Measurements from ENCODE around the gene PRKCE. TPM values are rescaled to one million over a fixed set of nuclear protein-coding genes. Genes with fewer than 3 reads are reported as not detected.

The PRKCE gene
- total RNA-seq, 1 donor from 2014 or later: 2.4 TPM

DNA sequence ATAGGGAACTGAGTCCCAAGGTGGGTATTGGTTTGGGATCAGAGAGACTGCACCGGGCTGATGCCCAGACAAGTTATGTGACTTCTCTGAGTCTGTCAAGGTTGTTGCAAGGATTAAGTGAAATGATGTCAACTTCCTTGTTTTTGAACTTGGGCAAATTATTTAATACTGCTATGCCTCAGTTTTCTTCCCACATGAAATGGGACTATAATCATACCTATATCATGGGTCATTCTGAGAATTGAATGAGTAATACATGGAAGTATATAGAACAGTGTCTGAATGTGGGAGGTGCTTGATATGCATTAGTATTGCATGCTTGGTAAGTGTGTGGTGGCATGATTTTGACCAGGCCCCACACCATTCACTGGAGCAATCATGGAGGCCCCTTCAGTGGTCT is 99.0 kb downstream of the PRKCE start:
- no peak for DNase-seq (ENCODE audit: low read depth)

GRCh38 chr2:45753381-45753780 is 101.9 kb downstream of the PRKCE start:
- no peak for DNase-seq (ENCODE audit: low read depth)

- DNase-seq (ENCODE audit: low read depth): no peak
Observed at GRCh38 chr2:45754131-45755010, 102.9 kb downstream of the PRKCE start.

DNA sequence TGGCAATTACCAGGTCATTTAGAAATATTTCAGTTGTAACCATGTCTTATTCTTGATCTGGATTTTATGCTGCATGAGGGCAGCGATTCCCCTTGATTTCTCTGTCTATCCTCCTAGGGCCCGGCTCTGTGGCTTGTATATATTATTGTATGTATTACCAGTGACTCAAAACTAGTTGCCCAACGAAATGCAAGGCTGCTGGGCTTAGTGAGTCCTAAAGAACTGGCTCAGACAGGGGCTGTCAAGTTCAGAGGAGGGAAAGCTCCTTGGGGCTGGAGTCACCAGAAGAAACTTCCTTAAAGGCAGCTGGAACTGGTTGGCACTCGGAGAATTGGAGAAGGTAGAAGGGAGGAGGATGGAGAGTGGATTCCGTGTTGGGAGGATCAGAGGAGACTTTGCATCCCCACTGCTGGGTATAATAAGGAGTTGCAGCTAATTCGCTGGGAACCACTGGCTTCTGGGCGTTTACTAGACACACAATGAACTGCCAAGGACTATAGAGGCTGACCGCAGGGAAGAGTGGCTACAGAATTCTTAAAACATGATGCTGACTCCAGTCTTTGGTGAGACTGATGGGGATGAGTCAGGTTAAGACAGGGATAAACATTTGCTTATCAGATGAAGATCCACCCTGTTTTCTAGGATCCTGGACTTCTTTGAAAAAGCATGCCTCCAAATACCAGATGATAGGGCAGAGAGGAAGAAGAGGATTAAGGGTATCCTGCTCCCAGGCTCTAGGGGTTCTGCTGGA is 104.3 kb downstream of the PRKCE start:
- DNase-seq (ENCODE audit: low read depth): peak; percentile 81

DNA sequence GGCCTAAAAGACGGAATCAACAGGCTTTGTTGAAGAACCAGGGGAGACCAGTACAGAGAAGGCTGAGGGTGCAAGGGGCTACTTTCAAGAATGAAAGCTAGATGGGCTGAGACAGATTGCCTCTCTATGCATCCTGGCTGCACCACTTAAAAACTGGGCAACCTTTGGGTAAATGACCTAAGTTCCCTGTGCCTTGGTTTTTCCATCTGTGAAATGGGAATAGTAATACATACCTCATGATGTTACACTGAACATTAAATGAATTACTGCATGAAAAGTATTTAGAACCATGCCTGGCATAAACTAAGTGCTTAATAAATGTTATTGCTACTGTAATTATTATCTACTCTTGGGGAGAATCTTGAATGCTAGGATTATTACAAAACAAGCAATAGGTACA is 106.5 kb downstream of the PRKCE start:
- DNase-seq (ENCODE audit: low read depth): no peak

GRCh38 chr2:45759310-45759851 is 107.9 kb downstream of the PRKCE start:
- peak; percentile 77 for DNase-seq (ENCODE audit: low read depth)

GRCh38 chr2:45761635-45762034 is 110.2 kb downstream of the PRKCE start:
- no peak for DNase-seq (ENCODE audit: low read depth)

DNA sequence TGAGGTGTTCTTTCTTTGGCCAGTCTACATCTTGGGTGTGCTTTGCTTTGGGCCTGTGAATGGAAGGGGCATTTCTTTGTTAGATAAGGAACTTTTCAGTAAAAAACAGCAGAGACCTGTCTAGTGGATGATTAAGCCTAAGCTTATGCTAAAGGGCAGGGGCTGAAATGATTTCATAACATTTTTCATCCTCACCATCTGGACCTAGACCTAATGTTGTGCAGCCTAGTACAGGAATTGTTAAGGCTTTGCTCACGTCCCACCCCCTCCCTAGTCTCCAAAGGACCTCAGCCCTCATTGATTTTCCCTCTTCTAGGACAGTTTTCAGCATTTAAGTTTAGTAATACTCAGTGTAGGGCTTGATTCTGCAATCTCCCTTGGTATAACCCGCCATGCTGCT is 111.8 kb downstream of the PRKCE start:
- no peak for DNase-seq (ENCODE audit: low read depth)

GRCh38 chr2:45763797-45764196 is 112.3 kb downstream of the PRKCE start:
- DNase-seq (ENCODE audit: low read depth): no peak

DNA sequence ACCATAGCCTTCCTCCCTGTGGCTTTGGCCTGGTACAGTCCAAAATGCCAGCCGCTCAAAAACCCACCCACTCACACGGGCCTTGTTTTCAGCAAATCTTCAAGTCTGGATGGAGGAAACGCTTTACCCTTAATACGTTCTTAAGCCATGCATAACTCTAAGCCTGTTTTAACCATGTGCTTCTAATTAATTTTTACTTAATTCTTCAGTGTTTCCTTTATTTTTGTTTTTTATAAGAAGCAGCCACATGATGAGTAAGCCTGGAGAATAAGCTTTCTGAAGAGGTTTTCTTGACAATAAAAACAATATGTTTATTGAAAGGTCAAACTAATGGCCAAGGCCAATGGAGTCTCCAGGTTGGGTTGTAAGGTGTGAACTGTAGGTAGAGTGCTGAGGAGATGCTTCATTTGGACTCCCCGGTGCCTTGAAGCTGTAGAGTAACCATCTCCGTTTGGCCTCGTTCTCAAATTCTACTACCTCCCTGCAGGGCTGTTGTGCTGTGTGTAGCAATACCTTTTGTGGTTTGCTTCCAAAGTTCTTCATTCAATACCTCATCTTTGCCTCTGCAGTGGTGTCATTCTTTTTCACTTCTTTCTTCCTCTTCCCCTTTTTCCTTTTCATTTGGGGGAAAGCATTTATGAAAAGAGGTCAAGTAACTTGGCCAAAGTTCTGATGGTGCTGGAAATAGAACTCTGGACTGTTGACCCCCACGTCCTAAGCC is 113.7 kb downstream of the PRKCE start:
- DNase-seq (ENCODE audit: low read depth): no peak

DNA sequence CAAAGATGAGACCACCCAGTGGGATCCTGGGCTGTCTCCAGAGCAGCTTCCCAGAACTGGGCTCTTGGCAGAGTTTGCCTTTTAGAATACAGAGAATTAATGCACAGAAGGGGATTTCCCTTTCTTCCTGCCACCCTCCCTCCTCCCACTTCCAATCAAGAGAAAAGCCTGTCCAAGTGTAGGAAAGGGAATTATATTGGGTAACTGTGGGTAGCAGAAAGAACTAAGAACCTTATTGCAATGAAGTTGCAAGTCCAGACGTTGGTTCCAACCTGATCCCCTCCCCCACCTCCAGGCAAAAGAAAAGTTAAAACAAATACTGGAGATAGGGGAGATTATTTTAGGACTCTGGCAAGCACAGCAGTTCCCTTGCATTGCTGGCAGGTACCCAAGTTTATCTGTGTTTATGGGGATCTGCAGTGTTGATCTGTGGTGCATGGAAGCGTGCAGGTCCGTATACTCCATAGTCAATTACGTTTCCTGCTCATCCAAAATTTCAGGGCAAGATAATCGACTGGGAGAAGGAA is 114.3 kb downstream of the PRKCE start:
- no peak for DNase-seq (ENCODE audit: low read depth)

DNA sequence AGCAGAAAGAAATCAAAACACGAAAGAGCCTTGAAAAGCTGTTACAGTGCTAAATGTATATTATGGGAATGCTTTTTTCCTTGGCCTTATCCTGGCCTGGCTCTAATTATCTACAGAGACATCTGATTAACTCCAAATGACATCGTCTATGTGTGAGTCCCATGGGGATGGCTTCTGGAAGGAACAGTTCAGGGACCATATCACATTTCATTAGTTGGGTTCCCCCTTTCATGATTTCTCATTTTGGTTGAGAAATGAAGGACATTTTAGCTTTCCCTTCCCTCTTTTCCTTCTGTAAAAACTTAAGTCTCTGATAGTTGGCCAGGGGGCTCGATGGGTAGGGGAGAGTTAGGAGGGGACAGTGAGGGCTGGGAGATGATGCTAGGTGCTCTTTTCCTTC is 116.7 kb downstream of the PRKCE start:
- DNase-seq (ENCODE audit: low read depth): no peak

GRCh38 chr2:45769056-45769455 is 117.6 kb downstream of the PRKCE start:
- no peak for DNase-seq (ENCODE audit: low read depth)

DNA sequence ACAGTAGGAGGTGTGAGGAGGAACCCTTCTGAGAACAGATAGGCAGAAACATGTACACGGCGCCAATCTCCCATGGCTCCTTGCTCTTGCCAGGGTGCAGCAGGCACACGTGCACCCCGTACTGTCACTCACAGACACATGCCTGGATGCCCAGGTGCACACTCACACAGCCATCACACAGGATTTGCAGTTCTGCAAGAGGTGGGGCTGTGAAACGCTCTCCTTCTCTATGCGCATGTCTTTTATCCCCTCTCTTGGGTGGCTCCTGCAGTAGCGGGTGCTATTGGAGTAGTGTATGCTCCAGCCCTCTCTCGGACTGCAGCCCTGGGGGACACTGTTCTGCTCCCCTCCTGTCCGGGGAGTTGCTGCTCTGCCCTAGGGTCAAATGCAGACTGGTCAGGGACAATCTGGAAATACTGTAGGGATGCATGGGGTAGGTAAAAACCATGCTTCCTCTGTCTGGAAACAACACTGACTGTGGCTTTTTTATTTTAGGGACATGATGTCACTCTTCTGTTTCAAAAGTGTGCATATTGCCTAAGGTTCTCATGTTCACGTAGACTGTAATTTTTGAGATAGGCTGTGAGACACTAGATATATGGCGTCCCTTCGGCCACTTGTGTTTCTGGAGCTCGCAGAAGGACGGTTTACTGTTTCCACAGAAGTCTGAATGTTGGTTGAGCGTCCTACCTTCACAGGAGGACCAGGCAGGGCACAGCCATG is 118.5 kb downstream of the PRKCE start:
- DNase-seq (ENCODE audit: low read depth): no peak

DNA sequence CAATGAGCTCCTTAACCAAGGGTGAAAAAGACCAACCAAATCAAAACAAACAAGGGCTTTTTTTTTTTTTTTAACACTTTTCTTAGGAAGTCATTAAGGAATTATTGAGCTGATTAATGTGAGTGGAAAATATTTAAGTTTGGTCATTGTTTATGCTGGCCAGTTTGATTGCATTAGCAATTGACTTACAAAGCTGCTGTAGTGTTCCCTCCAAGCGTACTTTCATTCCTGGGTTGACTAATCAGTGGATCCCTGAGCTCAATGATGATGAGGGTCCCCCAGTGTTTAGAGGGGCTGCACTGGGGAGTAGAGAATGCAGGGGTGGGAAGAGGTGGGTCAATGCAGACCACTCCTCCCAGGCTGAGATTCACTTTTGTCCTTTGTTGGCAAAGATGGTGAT is 119.3 kb downstream of the PRKCE start:
- DNase-seq (ENCODE audit: low read depth): no peak

DNA sequence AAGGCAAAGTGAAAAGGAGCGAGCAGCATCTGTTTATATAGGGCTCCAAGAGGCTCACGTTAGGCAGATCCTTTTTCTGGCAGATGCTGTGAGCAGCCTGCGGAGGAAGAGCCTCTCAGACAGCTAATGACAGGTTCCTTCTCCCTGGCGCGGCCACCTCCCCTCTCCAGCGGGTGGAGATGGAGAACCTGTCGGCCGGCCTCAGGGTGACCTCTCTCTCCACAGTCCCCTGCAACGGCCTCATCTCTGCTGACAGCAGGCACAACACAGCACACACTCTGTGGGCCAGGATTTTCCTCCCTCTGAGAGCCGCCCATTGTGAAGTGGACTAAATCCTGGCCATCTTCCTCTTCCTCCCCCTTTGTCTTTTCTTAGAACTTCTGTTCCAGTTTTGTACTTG is 119.8 kb downstream of the PRKCE start:
- DNase-seq (ENCODE audit: low read depth): no peak

- DNase-seq (ENCODE audit: low read depth): no peak
Observed at GRCh38 chr2:45772038-45772437, 120.6 kb downstream of the PRKCE start.

- DNase-seq (ENCODE audit: low read depth): peak; percentile 41
Observed at GRCh38 chr2:45773909-45774308, 122.4 kb downstream of the PRKCE start.

DNA sequence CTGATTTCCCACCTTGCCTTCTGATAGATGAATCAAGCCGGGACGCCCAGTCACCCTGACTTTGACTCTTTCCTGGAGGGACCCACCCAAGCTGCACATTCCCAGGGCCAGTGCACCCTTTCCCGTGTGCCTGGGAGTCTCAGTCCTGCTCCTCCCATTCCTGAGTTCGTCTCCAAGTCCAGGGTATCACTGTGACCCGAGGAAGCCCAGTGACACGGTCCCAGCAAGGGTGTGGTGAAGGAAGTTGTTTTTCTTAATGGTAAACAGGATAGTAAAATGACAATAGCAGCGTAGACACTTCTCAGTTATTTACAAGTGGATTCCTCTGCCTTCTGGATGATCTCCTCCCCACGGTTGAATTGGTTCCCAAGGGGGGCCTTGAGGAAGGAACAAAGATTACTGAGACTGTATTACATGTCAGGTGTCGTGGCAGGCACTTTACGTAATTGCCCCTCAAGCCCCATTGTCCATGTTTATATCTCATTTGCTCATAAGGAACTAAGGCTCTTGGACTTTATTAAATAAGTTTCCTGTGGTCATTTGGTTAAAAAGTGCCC is 123.3 kb downstream of the PRKCE start:
- DNase-seq (ENCODE audit: low read depth): no peak
